ENCODE data around the gene STXBP1. TPM values are rescaled to one million over a fixed set of nuclear protein-coding genes. Genes with fewer than 3 reads are reported as not detected.

Gene STXBP1
- total and polyA plus RNA-seq, 2 of the 13 experiments (the other 11 are each of a cell fraction or from before 2014, with no cell fraction given) = 2.9 TPM

- H3K4me3 ChIP-seq (replicated peaks in 1 of 3; ENCODE audit: insufficient read depth in 1 of 3, low read depth in 2 of 3, low read length in 3 of 3) = no peak overlapping the region
- in situ Hi-C loops (cut with HindIII; ENCODE audit: extremely low pct_ligation_motif_present, low pct_unique_long_range_greater_than_20kb) = no loop called here
- no TSS peak for BruUV-seq (replicated peaks)
Observed at GRCh38 chr9:127654619-127655018, 42.5 kb downstream of the STXBP1 start.

GRCh38 chr9:127658428-127658827 lies 46.4 kb downstream of the STXBP1 start:
- ChIA-PET CTCF (ENCODE audit: low intra/inter-chr PET ratio, low total read pairs) (no interaction called here), POLR2A (no interaction called here)
- in situ Hi-C loops (cut with HindIII; ENCODE audit: extremely low pct_ligation_motif_present, low pct_unique_long_range_greater_than_20kb) (no loop called here), intact Hi-C loops (cut with micrococcal nuclease; ENCODE audit: unreplicated experiment) (no loop called here)
- no peaks in the 10 kb centered on the region for H3K27me3 ChIP-seq (ENCODE audit: control insufficient read depth in 1 of 2, insufficient read depth in 2 of 2, low read length in 2 of 2)
- TF ChIP-seq ONECUT2 (CRISPR knock-in tag; IDR thresholded peaks at IDR 0.05) (no peak), ZFAT (CRISPR knock-in tag; conservative IDR thresholded peaks at IDR 0.05) (no peak)
- no peaks in the 10 kb centered on the region for H3K79me2 ChIP-seq (ENCODE audit: insufficient read depth, low read length)
- FAIRE-seq (no peak), ATAC-seq (no peak), DNase-seq (ENCODE audit: low spot score) (no peak)
- H3K4me1 ChIP-seq (ENCODE audit: insufficient read depth, low read length) = no peaks in the 10 kb centered on the region
- H3K9me3 ChIP-seq (ENCODE audit: low read length) = no peaks in the 10 kb centered on the region
- H2AFZ ChIP-seq (ENCODE audit: low read length) = no peak overlapping the region
- no peak overlapping the region for H3K27ac ChIP-seq (ENCODE audit: extremely low read length, insufficient read depth, low read length)
- no peak overlapping the region for H3K9ac ChIP-seq (ENCODE audit: insufficient read depth, low read depth, low read length)
- H3K4me2 ChIP-seq (ENCODE audit: low read depth, low read length) = no peak overlapping the region
- no peaks in the 10 kb centered on the region for H3K36me3 ChIP-seq (replicated peaks in 1 of 2; ENCODE audit: control insufficient read depth in 1 of 2, insufficient read depth in 2 of 2, low read length in 2 of 2)
- H3K4me3 ChIP-seq (replicated peaks in 1 of 3; ENCODE audit: insufficient read depth in 1 of 3, low read depth in 2 of 3, low read length in 3 of 3) = no peak overlapping the region
- 91% methylated on average over 4 of the region's 5 CpGs for WGBS (ENCODE audit: low lambda C conversion rate)
- no peaks in the 10 kb centered on the region for H4K20me1 ChIP-seq (ENCODE audit: insufficient read depth, low read length)
- BruUV-seq (replicated peaks) = no TSS peak

More at GRCh38 chr9:127654619-127655018, 42.5 kb downstream of the STXBP1 start:
- ATAC-seq (no peak), FAIRE-seq (no peak), DNase-seq (ENCODE audit: low spot score) (no peak)
- Histone ChIP-seq H3K27me3 (ENCODE audit: control insufficient read depth in 1 of 2, insufficient read depth in 2 of 2, low read length in 2 of 2) (no peaks in the 10 kb centered on the region), H2AFZ (ENCODE audit: low read length) (no peak overlapping the region), H3K36me3 (replicated peaks in 1 of 2; ENCODE audit: control insufficient read depth in 1 of 2, insufficient read depth in 2 of 2, low read length in 2 of 2) (no peaks in the 10 kb centered on the region), H3K79me2 (ENCODE audit: insufficient read depth, low read length) (no peaks in the 10 kb centered on the region), H3K9ac (ENCODE audit: insufficient read depth, low read depth, low read length) (no peak overlapping the region), H3K4me2 (ENCODE audit: low read depth, low read length) (no peak overlapping the region), H3K9me3 (ENCODE audit: low read length) (no peaks in the 10 kb centered on the region), H4K20me1 (ENCODE audit: insufficient read depth, low read length) (no peaks in the 10 kb centered on the region), H3K27ac (ENCODE audit: extremely low read length, insufficient read depth, low read length) (no peak overlapping the region), H3K4me1 (ENCODE audit: insufficient read depth, low read length) (no peaks in the 10 kb centered on the region)
- TF ChIP-seq, protein P1, sequence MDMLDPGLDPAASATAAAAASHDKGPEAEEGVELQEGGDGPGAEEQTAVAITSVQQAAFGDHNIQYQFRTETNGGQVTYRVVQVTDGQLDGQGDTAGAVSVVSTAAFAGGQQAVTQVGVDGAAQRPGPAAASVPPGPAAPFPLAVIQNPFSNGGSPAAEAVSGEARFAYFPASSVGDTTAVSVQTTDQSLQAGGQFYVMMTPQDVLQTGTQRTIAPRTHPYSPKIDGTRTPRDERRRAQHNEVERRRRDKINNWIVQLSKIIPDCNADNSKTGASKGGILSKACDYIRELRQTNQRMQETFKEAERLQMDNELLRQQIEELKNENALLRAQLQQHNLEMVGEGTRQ (IDR thresholded peaks at IDR 0.05; ENCODE audit: low read depth, low read length) = no peak
- TF ChIP-seq, protein P1 (CRISPR knock-in tag; IDR thresholded peaks at IDR 0.05; ENCODE audit: borderline replicate concordance) = no peak
- TF ChIP-seq, protein P2, sequence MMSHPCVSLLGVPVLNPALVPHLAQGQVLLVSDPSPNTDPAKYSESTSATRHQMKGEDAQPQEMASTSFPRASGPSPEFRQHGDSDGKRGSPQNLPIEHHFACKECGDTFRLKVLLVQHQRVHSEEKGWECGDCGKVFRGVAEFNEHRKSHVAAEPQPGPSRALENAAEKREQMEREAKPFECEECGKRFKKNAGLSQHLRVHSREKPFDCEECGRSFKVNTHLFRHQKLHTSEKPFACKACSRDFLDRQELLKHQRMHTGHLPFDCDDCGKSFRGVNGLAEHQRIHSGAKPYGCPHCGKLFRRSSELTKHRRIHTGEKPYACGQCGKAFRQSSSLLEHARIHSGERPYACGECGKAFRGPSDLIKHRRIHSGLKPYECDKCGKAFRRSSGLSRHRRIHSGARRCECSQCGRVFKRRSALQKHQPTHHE (CRISPR knock-in tag; IDR thresholded peaks at IDR 0.05; ENCODE audit: borderline replicate concordance) = no peak
- TF ChIP-seq ZFX (CRISPR knock-in tag; IDR thresholded peaks at IDR 0.05; ENCODE audit: low read depth) = no peak
- CTCF ChIA-PET (ENCODE audit: low intra/inter-chr PET ratio, low total read pairs) = no interaction called here
- WGBS (ENCODE audit: low lambda C conversion rate) = 85% methylated on average over 5 of the region's 5 CpGs
- POLR2A ChIA-PET = no interaction called here
- intact Hi-C loops (cut with micrococcal nuclease; ENCODE audit: unreplicated experiment) = no loop called here

All from HepG2 (cell line).